HUES48 (cell line): ENCODE data around the gene TMEM116.
"Not testable (repeated sequence)": the region's sequence is repeated elsewhere in the genome, so short reads cannot be mapped to it uniquely, and the experiment has no call there.

Experiments
- H3K27ac ChIP-seq: one replicate; pipeline ENCODE4 v1.7.0; 2013; ENCODE audit warnings: low read depth, low read length, inconsistent platforms
- H3K27me3 ChIP-seq: 2 replicates; pipeline ENCODE4 v1.6.1; 2013; ENCODE audit warnings: mild to moderate bottlenecking, low read length; ENCODE audit not compliant: control insufficient read depth, insufficient read depth
- H3K36me3 ChIP-seq: 2 replicates; pipeline ENCODE4 v1.6.1; 2013; ENCODE audit warnings: low read length; ENCODE audit not compliant: control insufficient read depth, insufficient read depth
- H3K4me1 ChIP-seq: 2 replicates; pipeline ENCODE4 v1.6.1; 2013; ENCODE audit warnings: mild to moderate bottlenecking, low read length; ENCODE audit not compliant: control insufficient read depth, insufficient read depth
- H3K4me3 ChIP-seq: 2 replicates; pipeline ENCODE4 v1.5.1; 2013; ENCODE audit warnings: mild to moderate bottlenecking, low read depth, low read length
- H3K9ac ChIP-seq: 2 replicates; pipeline ENCODE4 v1.6.1; 2013; ENCODE audit warnings: mild to moderate bottlenecking, low read depth, low read length, moderate library complexity
- H3K9me3 ChIP-seq: 2 replicates; pipeline ENCODE4 v1.6.1; 2013; ENCODE audit warnings: low read length; ENCODE audit not compliant: control insufficient read depth, insufficient read depth

Gene TMEM116

DNA sequence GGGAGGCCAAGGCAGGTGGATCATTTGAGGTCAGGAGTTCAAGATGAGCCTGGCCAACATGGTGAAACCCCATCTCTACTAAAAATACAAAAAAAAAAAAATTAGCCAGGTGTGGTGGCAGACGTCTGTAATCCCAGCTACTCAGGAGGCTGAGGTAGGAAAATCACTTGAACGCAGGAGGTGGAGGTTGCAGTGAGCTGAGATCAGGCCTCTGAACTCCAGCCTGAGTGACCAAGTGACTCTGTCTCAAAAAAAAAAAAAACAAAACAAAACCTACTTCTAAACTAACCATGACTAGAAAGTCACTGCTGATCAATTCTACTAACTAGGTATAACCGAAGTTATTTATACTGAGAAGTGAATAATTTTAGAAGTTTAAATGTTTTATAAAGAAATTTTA is 3.4 kb downstream of the TMEM116 start:
- H3K36me3 ChIP-seq, H3K9me3 ChIP-seq, H3K27me3 ChIP-seq, H3K27ac ChIP-seq, H3K4me3 ChIP-seq, H3K9ac ChIP-seq: not testable (repeated sequence)
- peaks cover 34% of the 10 kb centered on the region for H3K4me1 ChIP-seq

DNA sequence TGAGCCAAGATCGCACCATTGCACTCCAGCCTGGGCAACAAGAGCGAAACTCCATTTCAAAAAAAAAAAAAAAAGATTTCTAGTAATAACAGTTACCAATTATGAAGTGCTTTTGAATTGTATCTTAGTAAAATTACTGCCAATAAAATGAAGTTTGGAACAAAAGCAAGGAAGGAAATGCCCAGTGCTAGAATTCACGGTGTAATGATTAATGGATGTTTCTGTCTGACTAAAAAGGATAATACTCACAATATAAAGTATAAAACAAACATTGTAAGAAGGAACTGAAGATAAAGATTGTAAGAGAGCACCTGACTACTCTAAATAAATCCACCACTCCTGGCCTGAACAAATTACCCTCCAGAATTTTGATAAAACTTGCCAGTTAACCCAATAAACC is 4.0 kb downstream of the TMEM116 start:
- Histone ChIP-seq H3K9me3 (no peaks in the 10 kb centered on the region), H3K4me3 (no peak overlapping the region), H3K27me3 (no peaks in the 10 kb centered on the region), H3K4me1 (peaks cover 30% of the 10 kb centered on the region), H3K9ac (no peak overlapping the region), H3K36me3 (no peaks in the 10 kb centered on the region), H3K27ac (no peak overlapping the region)

DNA sequence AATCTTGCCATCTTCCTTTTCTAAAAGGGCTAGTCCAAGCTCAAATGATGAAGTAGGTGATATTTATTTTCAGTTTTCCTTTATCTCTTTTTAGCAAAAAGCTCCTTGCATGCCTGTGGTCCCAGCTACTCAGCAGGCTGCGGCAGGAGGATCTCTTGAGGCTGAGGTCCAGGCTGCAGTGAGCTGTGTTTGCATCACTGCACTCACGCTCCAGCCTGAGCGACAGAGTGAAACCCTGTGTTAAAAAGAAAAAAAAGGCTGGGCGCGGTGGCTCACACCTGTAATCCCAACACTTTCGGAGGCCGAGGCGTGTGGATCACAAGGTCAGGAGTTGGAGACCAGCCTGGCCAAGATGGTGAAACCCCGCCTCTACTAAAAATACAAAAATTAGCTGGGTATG is 5.0 kb downstream of the TMEM116 start:
- Histone ChIP-seq H3K9me3 (no peaks in the 10 kb centered on the region), H3K4me1 (peaks cover 30% of the 10 kb centered on the region), H3K27me3 (no peaks in the 10 kb centered on the region), H3K9ac (0 out of 2 replicates have a peak overlapping the region, but pooled peaks have one; percentile 23), H3K4me3 (no peak overlapping the region), H3K36me3 (no peaks in the 10 kb centered on the region), H3K27ac (peak overlapping the region; percentile 0)

DNA sequence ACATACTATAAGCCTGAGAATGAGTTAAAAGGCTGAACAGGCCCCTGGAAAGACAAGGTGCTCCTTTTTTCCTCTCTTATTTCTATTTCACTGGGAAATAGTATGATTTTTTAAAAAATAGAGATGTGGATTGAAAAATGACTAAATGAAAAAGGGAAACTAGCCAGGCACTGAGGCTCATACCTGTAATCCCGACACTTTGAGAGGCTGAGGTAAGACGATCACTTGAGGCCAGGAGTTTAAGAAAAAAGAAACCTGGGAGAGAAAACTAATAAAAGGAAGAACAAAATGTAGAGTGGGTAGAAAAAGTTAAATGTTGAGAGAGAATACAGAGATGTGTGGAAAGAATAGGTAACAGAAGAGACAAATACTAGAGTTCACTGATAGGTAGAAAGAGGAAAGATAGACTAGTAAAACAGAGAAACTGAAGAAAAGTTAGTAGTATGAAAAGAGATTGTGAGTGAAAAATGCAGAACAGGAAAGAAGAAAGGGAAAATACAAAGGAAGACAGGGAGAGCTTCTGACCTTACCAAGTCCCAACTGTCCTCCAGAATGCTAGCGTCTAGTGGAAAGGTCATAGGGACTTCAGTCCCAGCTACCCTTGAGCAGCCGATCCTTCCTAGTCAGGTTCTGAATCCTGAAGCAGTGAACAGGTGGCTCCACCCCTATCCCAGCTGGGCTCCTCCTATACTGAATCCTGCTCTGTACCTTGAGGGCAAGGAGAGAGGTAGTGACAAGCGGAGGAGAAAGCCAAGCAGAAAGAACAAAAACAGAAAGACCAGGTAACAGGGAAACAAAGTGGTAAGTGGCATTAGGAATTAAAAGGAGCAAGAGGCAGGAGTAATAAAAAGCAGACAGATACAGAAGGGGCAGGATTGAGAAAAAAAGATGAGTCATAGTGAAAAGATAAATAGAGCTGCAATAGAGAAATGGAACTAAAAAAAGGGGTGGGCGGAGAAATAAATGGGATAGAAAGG is 7.3 kb downstream of the TMEM116 start:
- H3K27me3 ChIP-seq = no peaks in the 10 kb centered on the region
- H3K4me3 ChIP-seq = no peak overlapping the region
- no peaks in the 10 kb centered on the region for H3K36me3 ChIP-seq
- H3K27ac ChIP-seq = no peak overlapping the region
- no peak overlapping the region for H3K9ac ChIP-seq
- no peaks in the 10 kb centered on the region for H3K9me3 ChIP-seq
- peaks cover 22% of the 10 kb centered on the region; the same call in 1 of the 2 replicates for H3K4me1 ChIP-seq

DNA sequence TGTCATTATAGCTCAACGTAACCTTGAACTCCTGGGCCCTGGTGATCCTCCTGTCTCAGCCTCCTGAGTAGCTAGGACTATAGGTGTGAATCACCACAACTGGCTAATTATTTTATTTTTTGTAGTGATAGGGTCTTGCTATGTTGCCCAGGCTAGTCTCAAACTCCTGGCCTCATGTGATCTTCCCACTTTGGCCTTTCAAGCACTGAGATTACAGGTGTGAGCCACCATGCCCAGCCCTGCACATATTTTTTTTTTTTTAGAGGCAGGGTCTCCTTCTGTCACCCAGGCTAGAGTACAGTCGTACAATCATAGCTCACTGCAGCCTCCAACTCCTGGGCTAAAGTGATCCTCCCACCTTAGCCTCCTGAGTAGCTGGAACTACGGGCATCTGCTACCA is 8.9 kb downstream of the TMEM116 start:
- peaks cover 22% of the 10 kb centered on the region; the same call in 1 of the 2 replicates for H3K4me1 ChIP-seq
- H3K4me3 ChIP-seq = no peak overlapping the region
- no peaks in the 10 kb centered on the region for H3K27me3 ChIP-seq
- H3K27ac ChIP-seq = no peak overlapping the region
- no peaks in the 10 kb centered on the region for H3K9me3 ChIP-seq
- H3K36me3 ChIP-seq = no peaks in the 10 kb centered on the region
- H3K9ac ChIP-seq = no peak overlapping the region

DNA sequence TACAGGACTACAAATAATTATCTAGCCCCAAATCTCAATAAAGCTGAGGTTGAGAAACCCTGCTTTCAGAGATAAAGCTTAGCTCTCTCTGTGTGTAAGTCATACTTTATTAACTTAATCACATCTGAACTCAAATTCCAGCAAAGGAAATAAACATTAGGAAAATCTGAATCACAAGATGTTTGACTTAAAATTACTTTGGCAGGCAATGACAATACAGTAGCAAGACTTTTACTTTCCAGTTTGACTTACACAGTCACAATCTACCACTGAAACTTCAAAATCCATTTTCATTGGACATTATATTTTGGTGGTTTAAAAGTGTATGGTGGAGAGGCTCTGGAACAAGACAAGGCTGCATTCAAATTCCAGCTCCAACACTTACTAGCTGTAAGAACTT is 11.4 kb downstream of the TMEM116 start:
- H3K9me3 ChIP-seq = no peaks in the 10 kb centered on the region
- peaks cover 12% of the 10 kb centered on the region; the same call in 1 of the 2 replicates for H3K4me1 ChIP-seq
- H3K4me3 ChIP-seq = no peak overlapping the region
- no peaks in the 10 kb centered on the region for H3K27me3 ChIP-seq
- no peak overlapping the region for H3K9ac ChIP-seq
- H3K36me3 ChIP-seq = no peaks in the 10 kb centered on the region
- no peak overlapping the region for H3K27ac ChIP-seq

DNA sequence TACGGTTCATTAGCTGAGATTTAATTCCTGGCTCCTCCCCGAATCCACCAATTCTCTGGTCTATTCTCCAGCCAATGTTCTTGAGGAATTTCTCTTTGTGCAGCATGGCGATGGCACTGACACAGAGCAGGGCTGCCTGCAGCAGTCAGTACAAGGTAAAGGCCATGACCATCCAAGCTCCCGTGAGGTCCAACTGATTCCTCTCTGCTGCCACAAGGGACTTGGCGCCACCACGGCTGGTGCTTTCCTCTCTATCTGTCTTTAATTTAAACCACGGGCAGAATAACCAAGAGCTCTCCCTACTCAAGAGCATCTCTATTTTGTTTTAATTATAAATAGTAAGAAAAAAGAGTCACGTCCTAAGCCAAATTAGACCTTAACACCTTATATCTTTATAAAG is 12.1 kb downstream of the TMEM116 start:
- H3K9ac ChIP-seq = no peak overlapping the region
- no peak overlapping the region for H3K4me3 ChIP-seq
- H3K36me3 ChIP-seq = no peaks in the 10 kb centered on the region
- H3K27me3 ChIP-seq = no peaks in the 10 kb centered on the region
- 0 out of 2 replicates have a peak, but pooled peaks cover 5% of the 10 kb centered on the region for H3K4me1 ChIP-seq
- no peak overlapping the region for H3K27ac ChIP-seq
- H3K9me3 ChIP-seq = no peaks in the 10 kb centered on the region

DNA sequence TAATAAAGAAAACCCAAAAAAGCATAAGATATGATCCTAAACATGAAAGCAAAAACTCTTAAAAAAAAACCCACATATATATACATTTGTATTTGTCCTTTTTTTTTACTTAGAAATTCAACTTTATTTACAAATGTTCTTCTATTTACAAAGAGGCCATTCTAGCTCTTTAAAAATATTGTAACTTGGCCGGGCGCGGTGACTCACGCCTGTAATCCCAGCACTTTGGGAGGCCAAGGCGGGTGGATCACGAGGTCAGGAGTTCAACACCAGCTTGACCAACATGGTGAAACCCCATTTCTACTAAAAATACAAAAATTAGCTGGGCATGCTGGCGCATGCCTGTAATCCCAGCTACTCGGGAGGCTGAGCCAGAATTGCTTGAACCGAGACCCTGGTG is 13.8 kb downstream of the TMEM116 start:
- not testable (repeated sequence) for H3K9me3 ChIP-seq, H3K27me3 ChIP-seq, H3K27ac ChIP-seq, H3K9ac ChIP-seq, H3K4me3 ChIP-seq, H3K36me3 ChIP-seq, H3K4me1 ChIP-seq

DNA sequence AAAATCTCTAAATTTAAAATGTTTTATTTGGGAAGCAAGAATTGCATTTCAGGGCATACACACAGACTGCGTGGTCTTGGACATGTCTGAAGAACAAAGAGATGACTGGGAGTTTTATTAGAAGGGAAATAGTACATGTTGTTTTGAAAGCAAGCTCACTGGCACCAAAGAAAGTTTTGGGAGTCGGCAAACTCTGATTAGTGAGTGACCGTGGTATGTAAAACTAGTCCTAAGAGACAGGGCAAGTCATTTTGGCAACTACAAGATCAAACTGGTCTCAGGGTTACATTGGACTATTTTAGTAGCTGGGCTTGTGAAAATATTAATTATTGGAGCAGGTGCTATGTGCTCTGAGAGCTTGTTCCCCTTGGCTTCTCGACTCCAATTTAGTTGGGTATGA is 14.9 kb downstream of the TMEM116 start:
- Histone ChIP-seq H3K9me3 (no peaks in the 10 kb centered on the region), H3K36me3 (no peaks in the 10 kb centered on the region), H3K27ac (no peak overlapping the region), H3K4me3 (no peak overlapping the region), H3K27me3 (no peaks in the 10 kb centered on the region), H3K4me1 (no peaks in the 10 kb centered on the region), H3K9ac (no peak overlapping the region)

DNA sequence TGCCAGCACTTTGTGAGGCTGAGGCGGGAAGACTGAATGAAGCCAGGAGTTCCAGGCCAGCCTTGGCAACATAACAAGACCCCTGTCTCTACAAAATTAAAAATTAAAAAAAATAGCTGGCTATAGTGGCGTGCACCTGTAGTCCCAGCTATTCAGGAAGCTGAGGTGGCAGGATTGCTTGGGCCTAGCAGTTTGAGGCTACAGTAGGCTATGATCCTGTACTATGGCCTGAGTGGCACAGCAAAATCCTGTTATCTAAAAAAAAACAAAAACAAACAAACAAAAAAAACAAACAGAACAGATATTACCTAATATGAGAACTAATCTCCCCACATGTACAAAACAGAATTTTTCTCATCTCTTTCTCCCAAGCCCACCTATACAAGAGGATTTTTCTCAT is 15.7 kb downstream of the TMEM116 start:
- Histone ChIP-seq H3K9ac (no peak overlapping the region), H3K27me3 (no peaks in the 10 kb centered on the region), H3K36me3 (no peaks in the 10 kb centered on the region), H3K4me1 (no peaks in the 10 kb centered on the region), H3K4me3 (no peak overlapping the region), H3K27ac (no peak overlapping the region), H3K9me3 (no peaks in the 10 kb centered on the region)

DNA sequence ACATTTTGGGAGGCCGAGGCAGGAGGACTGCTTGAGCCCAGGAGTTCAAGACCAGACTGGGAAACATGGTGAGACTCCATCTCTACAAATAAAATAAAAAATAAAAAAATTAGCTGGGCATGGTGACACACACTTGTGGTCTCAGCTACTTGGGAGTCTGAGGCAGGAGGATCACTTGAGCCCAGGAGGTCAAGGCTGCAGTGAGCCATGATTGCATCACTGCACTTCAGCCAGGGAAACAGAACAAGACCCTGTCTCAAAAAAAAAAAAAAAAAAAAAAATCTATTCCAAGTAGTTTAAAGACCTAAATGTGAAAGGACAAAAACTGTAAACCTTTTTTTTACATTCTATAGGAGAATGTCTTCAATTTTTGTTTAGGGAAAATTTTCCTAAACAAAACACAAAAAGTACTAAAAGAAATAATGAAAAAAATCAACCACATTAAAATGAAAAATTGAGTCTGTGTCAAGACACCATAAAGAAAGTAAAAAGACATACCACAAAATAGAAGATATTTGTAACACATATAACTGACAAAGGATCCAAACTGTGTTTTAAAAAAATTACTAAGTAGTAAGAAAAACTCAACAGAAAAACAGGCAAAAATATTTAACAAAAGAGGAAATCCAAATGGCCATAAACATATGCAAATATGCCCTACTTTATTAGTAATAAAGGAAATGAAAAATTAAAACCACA is 17.0 kb downstream of the TMEM116 start:
- Histone ChIP-seq H3K27me3 (no peaks in the 10 kb centered on the region), H3K4me1 (no peaks in the 10 kb centered on the region), H3K9ac (no peak overlapping the region), H3K4me3 (no peak overlapping the region), H3K36me3 (no peaks in the 10 kb centered on the region), H3K27ac (no peak overlapping the region), H3K9me3 (no peaks in the 10 kb centered on the region)
